ENCODE data around the gene CCL28.

The CCL28 gene

DNA sequence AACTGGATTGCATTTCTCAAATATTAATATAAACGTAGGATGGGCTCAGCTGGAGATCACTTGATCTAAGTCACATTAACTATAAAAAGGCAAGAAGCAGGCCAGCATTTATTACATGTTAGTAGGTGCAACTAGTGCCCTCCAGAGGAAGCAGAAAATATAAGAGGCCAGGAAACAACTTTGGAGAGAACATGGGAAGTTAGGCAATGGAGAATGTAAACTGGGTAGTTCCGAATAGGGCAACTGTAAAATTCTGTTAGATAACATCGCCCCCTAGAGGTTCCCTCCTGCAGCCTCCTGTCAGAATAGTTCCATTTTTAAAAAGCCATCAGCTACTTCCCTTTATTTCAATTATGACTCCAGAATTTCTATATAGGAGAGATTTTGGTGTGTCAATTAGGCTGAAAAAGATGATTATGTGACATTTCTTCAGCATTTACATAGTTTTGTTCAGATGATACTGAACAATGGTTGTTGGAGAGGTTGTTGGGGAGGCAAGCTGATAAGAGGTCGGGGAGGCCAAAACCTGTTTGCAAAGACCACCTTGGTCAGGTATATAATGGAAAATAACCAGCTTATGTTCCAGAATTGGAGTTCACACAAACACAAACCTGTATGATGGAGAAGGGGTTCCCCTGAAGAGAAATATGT, 22.4 kb downstream of the CCL28 start:
- no peak for TF ChIP-seq POLR2A (IDR thresholded peaks at IDR 0.05; ENCODE audit: extremely low read depth, insufficient read length)
- TF ChIP-seq, protein P1, sequence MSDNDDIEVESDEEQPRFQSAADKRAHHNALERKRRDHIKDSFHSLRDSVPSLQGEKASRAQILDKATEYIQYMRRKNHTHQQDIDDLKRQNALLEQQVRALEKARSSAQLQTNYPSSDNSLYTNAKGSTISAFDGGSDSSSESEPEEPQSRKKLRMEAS (IDR thresholded peaks at IDR 0.05; ENCODE audit: low read depth, low read length) = peak; percentile 57
- 0 out of 2 replicates have a peak, but pooled peaks have one; percentile 50 for TF ChIP-seq MYC (IDR thresholded peaks at IDR 0.05; ENCODE audit: low read depth, low read length)
- TF ChIP-seq, protein P2, sequence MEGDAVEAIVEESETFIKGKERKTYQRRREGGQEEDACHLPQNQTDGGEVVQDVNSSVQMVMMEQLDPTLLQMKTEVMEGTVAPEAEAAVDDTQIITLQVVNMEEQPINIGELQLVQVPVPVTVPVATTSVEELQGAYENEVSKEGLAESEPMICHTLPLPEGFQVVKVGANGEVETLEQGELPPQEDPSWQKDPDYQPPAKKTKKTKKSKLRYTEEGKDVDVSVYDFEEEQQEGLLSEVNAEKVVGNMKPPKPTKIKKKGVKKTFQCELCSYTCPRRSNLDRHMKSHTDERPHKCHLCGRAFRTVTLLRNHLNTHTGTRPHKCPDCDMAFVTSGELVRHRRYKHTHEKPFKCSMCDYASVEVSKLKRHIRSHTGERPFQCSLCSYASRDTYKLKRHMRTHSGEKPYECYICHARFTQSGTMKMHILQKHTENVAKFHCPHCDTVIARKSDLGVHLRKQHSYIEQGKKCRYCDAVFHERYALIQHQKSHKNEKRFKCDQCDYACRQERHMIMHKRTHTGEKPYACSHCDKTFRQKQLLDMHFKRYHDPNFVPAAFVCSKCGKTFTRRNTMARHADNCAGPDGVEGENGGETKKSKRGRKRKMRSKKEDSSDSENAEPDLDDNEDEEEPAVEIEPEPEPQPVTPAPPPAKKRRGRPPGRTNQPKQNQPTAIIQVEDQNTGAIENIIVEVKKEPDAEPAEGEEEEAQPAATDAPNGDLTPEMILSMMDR (IDR thresholded peaks at IDR 0.05; ENCODE audit: low read depth, low read length) = peak; percentile 87
- no peak overlapping the region for H3K4me3 ChIP-seq (ENCODE audit: low read depth, low read length)
- DNase-seq (ENCODE audit: low read depth) = peak; percentile 95

DNA sequence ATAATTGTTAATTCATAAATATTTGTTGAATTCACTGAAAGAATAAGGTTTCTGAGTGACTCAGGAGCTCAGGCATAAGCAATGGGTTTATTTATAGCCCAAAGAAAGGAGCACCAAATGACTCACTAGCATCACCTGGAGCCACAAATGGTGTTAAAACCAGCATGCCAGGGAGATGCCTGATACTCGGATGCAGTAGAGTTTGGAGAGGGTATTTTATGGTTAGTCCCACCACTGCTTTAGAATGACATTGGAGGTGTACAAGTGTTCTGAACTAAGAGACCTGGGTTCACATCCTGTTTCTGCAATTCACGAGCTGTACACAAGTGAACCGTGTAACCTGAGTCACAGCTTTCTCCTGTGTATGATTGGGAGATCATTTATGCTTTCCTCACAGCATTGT, 25.2 kb downstream of the CCL28 start:
- H3K4me3 ChIP-seq (ENCODE audit: low read depth, low read length) = no peak overlapping the region
- TF ChIP-seq, protein P1 (IDR thresholded peaks at IDR 0.05; ENCODE audit: low read depth, low read length) = no peak
- TF ChIP-seq, protein P2 (IDR thresholded peaks at IDR 0.05; ENCODE audit: low read depth, low read length) = no peak
- TF ChIP-seq POLR2A (IDR thresholded peaks at IDR 0.05; ENCODE audit: extremely low read depth, insufficient read length) (no peak), MYC (IDR thresholded peaks at IDR 0.05; ENCODE audit: low read depth, low read length) (no peak)
- DNase-seq (ENCODE audit: low read depth) = no peak

DNA sequence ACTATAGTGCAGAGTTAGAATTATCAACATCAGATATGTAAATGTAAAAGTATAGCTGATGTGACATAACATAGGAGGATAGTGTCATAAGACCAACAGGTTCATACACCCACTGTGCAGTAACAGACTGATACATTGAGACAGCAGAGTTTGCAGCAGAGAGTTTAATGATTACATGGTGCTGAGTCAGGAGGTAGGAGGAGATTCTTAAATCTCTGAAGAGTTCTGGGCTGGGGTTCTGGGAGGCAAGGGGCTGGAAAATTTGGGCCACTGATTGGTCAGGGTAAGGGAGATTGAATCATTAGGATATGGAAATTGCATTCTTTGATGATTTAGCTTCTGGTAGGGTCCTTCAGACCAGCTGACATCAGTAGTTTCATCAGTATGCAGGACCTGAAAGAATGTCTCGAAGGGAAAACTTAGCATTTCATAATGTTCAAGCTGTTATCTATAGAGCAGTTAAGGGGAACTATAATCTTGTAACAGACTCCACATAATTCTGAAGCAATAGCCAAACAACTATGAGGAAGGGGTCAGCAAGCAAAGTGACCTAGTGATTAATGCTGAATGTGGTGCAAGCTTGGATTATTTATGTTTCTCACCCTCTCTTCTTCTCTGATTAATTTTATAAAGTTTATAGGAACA, 35.6 kb downstream of the CCL28 start:
- H3K4me3 ChIP-seq (ENCODE audit: low read depth, low read length) = no peak overlapping the region
- DNase-seq (ENCODE audit: low read depth) = peak; percentile 33
- TF ChIP-seq, protein P2 (IDR thresholded peaks at IDR 0.05; ENCODE audit: low read depth, low read length) = no peak
- TF ChIP-seq MYC (IDR thresholded peaks at IDR 0.05; ENCODE audit: low read depth, low read length) (no peak), POLR2A (IDR thresholded peaks at IDR 0.05; ENCODE audit: extremely low read depth, insufficient read length) (no peak)
- TF ChIP-seq, protein P1 (IDR thresholded peaks at IDR 0.05; ENCODE audit: low read depth, low read length) = no peak

DNA sequence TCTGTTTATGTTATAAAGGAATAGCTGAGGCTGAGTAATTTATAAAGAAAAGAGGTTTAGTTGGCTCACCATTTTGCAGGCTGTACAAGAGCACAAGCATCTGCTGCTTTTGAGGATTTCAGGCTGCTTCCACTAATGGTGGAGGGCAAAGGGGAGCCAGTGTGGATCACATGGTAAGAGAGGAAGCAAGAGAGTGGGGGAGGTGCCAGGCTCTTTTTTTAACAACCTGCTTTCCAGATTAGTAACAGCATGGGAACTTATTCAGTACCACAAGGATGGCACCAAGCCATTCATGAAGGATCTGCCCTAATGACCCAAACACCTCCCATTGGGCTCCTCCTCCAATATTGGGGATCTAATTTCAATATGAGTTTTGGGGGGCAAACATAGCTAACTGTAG, 40.4 kb downstream of the CCL28 start:
- H3K4me3 ChIP-seq (ENCODE audit: low read depth, low read length) = no peak overlapping the region
- TF ChIP-seq MYC (IDR thresholded peaks at IDR 0.05; ENCODE audit: low read depth, low read length) (no peak), POLR2A (IDR thresholded peaks at IDR 0.05; ENCODE audit: extremely low read depth, insufficient read length) (no peak)
- TF ChIP-seq, protein P1 (IDR thresholded peaks at IDR 0.05; ENCODE audit: low read depth, low read length) = no peak
- DNase-seq (ENCODE audit: low read depth) = peak; percentile 25

DNA sequence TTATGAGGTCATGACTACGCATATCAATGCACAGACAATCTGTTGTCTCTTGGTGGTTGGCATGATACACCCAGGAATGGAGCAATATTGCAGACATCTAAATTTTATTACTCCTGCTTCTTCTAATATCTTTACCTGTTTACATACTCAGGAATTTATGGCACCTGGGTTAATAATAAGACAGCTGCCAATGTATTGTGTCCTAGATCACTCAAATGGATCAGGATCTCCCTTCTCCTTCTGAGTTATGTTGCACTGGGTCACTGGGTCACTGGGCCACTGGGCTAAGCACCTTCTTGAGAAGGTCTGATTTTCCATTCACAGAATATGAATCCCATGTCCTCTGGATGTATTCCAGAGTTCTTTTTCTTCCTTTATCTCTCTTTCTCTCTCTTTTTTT, 41.8 kb downstream of the CCL28 start:
- TF ChIP-seq MYC (IDR thresholded peaks at IDR 0.05; ENCODE audit: low read depth, low read length) = no peak
- TF ChIP-seq, protein P1 (IDR thresholded peaks at IDR 0.05; ENCODE audit: low read depth, low read length) = no peak
- TF ChIP-seq POLR2A (IDR thresholded peaks at IDR 0.05; ENCODE audit: extremely low read depth, insufficient read length) = no peak
- TF ChIP-seq, protein P2 (IDR thresholded peaks at IDR 0.05; ENCODE audit: low read depth, low read length) = no peak
- DNase-seq (ENCODE audit: low read depth) = no peak
- no peak overlapping the region for H3K4me3 ChIP-seq (ENCODE audit: low read depth, low read length)

DNA sequence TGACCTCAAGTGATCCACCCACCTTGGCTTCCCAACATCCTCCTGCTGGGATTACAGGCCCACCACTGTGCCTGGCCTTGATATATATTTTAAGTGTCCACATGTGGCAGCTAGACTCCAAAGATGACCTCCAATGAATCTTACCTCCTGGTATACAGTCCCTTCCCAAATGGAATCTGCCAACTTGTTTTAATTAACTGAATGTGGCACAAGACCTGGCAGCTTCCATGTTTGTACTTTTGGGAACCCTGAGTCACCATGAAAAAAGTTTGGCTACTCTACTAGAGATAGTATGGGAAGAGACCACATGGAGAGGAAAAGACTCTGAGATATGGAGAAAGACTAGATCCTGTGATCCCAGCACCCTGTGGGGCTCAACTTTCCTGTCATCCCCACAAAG, 42.5 kb downstream of the CCL28 start:
- TF ChIP-seq MYC (IDR thresholded peaks at IDR 0.05; ENCODE audit: low read depth, low read length) = no peak
- TF ChIP-seq, protein P1 (IDR thresholded peaks at IDR 0.05; ENCODE audit: low read depth, low read length) = no peak
- TF ChIP-seq, protein P2 (IDR thresholded peaks at IDR 0.05; ENCODE audit: low read depth, low read length) = no peak
- TF ChIP-seq POLR2A (IDR thresholded peaks at IDR 0.05; ENCODE audit: extremely low read depth, insufficient read length) = no peak
- DNase-seq (ENCODE audit: low read depth) = no peak

More for the DNA sequence above, 42.5 kb downstream of the CCL28 start:
- H3K4me3 ChIP-seq (ENCODE audit: low read depth, low read length) = no peak overlapping the region
